ENCODE results near the gene LRRC70. TPM values are rescaled to one million over a fixed set of nuclear protein-coding genes. Genes with fewer than 3 reads are reported as not detected.
"Not testable (repeated sequence)": the region's sequence is repeated elsewhere in the genome, so short reads cannot be mapped to it uniquely, and the experiment has no call there.

The LRRC70 gene
- polyA plus RNA-seq, 3 donors: 4.9 to 6.9 (median 5.9) TPM

DNA sequence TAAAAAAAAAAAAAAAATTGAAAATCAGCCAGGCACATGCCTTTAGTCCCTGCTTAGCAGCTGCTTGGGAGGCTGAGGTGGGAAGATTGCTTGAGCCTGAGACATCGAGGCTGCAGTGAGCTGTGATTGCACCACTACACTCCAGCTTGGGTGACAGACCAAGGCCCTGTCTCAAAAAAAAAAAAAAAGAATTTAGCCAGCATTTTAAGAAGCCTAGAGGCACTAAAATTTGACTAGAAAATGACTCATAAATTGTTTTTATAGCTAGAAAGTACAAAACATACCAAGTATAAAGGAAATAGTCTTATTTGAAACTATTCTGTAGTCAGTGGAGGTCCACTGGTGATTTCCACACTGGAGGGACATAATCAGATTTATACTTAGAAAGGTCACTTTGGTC lies 17.5 kb downstream of the LRRC70 start:
- no peak for DNase-seq (ENCODE audit: extremely low read depth in 1 of 11, low read depth in 9 of 11, low spot score in 4 of 11)

DNA sequence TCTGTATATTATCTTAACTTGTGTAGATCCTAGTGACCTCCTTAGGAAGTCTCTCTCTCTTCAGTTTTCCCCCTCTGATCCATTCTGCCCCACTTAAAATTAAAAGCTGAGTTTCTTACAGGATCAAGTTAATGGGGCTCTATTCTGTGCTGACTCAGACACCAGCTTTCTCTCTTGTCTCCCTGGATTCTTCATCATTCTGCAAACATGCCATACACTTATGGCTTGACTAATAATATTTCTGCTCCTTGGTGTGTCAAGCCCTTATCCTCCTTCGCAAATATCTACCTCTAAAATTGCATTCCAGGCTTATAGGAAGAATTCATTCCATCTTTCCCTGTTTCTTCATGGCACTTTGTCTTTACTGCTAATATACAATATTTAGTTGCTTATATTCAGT lies 18.1 kb downstream of the LRRC70 start:
- no peak for DNase-seq (ENCODE audit: extremely low read depth in 1 of 11, low read depth in 9 of 11, low spot score in 4 of 11)

DNA sequence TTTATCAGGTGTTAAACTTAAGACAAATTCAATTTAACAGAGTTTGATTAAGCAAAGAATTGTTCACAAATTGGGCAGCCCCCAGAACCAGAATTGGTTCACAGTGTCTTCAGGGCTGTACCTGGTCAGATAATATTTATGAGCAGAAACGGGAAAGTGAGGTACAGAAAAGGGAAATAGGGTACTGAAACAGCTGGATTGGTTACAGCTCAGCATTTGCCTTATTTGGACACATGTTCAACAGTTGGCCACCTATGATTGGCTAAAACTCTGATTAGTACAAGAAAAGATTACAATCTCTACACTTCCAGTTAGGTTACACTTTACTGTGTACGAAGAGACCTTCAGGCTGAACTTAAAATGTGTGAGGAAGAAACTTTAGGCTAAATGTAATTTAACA lies 18.7 kb downstream of the LRRC70 start:
- no peak for DNase-seq (ENCODE audit: extremely low read depth in 1 of 11, low read depth in 9 of 11, low spot score in 4 of 11)

DNA sequence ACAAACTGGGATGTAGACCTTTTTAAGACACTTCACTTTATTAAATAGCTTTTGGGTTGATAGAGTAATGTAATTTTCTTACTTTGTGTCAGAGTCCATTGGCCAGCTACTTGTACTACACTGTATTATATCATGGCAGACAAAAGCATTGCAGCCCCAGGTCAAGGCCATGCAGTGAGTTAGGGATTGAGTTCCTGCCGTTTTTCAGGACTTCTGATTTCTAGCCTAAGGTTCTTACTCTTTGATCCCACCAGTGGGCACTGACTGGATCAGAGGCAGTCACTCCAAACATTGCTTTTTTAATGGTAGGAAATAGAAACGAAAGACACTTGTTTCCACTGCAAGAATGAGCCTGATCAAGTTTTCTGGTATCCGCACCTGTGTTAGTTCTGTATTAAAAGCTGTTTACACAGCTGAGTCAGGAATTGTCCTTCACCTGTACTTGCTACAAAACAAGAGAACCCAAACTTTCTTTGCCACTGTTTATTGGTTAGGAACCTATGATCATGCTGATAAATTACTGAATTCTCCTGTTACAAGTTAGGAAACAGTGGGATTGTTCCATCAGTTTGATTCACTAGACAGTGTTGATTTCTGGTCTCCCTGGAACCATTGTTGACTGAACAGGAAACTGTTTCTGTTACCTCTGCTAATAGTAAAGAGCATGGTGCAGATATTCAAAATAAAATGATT lies 22.1 kb downstream of the LRRC70 start:
- no peak for DNase-seq (ENCODE audit: extremely low read depth in 1 of 11, low read depth in 9 of 11, low spot score in 4 of 11)

DNA sequence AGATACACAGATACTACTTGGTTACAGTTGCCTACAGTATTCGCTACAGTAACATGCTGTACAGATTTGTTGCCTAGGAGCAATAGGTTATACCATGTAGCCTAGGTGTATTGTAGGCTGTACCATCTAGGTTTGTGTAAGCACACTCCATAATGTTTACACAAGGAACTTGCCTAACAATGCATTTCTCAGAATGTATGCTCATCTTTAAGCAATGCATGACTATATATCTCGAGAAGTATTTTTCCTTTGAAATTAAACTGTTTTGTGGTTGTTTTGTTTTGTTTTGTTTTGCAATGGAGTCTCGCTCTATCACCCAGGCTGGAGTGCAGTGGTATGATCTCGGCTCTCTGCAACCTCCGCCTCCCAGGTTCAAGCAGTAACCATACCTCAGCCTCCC lies 25.3 kb downstream of the LRRC70 start:
- no peak for DNase-seq (ENCODE audit: extremely low read depth in 1 of 11, low read depth in 9 of 11, low spot score in 4 of 11)

DNA sequence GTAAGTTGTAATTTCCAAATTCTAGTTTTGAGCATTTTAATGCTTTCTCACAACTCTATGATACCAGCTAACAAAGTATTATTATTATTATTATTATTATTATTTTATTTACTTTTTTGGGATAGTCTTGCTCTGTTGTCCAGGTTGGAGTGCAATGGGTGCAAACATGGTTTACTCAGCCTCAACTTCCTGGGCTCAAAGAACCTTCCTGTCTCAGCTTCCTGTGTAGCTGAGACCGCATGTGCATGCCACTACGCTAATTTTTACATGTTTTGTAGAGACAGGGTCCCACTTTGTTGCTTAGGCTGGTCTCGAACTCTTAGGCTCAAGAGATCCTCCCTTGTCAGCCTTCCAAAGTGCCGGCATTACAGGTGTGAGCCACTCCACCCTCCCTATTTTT lies 27.0 kb downstream of the LRRC70 start:
- no peak for DNase-seq (ENCODE audit: extremely low read depth in 1 of 11, low read depth in 9 of 11, low spot score in 4 of 11)

DNA sequence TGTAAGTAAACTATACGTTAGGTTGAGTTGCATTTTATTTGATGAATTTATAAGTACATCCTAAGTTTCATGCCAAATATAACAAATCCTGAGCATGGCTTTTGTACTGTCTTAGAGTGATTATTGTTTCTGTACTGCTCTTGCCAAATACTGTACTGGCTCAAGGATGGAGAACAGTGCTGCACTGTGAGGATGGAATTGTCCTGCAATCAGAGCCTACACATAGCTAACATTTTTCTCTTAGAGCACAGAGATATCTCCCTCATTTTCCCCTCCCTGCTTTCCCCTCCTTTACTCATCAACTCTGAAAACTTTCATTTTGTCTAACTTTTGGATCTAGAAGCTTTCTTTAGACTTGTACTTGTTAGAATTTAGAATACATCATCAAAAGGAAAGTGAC lies 28.3 kb downstream of the LRRC70 start:
- DNase-seq (ENCODE audit: extremely low read depth in 1 of 11, low read depth in 9 of 11, low spot score in 4 of 11): no peak

DNA sequence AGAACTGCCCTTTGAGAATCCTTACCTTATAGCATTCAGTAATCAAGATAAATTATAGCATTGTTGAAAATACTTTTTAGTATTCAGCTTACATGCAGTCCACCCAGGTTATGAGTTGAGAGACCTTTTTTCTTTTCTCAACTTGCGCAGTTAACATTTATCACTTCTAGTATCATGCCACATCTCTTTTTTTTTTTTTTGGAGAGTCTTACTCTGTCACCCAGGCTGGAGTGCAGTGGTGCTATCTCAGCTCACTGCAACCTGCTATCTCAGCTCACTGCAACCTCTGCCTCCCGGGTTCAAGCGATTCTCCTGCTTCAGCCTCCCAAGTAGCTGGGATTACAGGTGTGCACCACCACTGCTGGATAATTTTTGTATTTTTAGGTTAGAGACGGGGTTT lies 29.0 kb downstream of the LRRC70 start:
- DNase-seq (ENCODE audit: extremely low read depth in 1 of 11, low read depth in 9 of 11, low spot score in 4 of 11): no peak

DNA sequence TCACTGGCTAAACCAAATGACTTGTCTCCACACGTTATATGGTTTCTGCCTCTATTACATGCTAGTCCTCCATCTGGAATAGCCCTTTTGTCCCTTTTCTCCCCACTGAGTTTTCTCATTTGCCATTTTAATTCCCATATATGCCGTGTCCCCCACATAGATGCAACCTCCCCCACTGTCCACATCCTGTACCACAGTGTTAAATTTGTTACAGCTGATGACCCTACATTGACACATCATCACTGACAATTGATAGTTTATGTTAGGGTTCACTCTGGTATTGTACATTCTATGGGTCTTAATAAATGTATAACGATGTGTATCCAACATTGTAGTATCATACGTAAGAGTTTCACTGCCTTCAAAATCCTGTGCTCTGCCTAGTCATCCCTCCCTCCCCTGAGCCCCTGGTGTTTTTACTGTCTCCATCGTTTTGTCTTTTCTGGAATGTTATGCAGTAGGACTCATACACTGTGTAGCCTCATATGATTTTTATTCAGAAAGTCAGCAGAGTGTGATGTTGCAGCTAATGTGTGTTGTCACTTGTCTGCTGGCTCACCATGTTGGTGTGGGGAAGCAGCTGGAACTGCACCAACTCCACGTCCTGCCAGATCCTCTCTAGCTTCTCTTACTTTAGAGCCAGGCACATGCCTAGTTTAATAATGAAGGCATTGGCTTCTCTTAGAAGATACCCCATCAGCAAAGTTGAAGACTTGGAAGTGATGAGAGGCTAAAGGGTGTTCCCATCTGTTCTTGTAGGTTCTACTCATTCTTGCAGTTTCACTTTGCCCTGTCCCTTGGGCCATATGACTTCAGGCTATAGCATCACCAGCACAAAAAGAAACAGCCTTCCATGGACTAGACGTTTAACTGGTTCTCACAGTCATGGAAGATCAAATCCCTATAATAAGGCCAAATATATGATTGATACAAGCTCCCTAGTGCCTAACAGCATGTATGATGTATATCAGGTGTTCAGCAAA lies 30.2 kb downstream of the LRRC70 start:
- DNase-seq (ENCODE audit: extremely low read depth in 1 of 11, low read depth in 9 of 11, low spot score in 4 of 11): no peak

DNA sequence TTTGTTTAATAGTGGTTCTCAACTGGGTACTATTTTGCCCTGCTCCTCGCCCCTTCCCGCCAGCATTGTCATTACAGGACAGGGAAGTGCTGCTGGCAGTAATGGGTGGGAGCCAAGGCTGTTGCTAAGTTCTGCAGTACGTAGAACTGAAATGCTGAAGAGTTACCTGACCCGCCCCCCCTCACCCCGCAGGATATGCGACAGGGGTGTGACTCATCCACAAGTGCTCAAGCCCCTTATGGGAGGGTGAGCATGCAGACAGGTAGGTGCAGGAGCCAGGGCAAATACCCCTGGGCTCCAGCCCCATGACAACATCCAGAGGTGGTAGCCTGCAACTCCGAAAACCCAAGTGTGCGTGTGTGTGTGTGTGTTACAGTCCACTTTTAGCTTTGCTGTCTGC lies 35.7 kb downstream of the LRRC70 start:
- no peak for DNase-seq (ENCODE audit: extremely low read depth in 1 of 11, low read depth in 9 of 11, low spot score in 4 of 11)

DNA sequence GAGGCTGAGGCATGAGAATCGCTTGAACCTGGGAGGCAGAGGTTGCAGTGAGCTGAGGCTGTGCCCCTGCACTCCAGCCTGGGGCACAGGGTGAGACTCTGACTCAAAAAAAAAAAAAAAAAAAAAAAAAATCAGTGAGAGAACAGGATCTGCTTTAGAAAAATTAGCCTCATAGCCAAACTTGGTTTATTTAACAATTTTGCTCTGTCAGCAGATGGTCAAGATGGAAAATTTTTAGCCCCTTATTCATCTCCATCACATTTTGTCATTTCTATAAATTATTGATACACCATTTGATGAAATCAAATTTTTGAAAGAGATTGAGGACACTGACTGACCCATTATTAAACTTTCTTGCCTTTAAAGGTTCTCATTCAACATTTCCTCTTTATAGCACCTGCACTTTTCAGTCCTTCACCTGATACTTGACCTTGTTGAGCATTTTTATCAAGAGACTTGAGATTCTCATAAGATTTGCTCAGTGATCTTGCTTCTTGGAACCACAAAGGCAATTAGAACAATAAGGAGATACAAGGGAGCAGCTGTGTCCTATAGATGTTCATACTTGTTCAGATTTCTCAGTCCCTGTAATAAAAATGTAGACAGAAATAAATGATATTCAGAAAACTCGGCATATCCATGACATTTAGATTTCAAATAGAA lies 38.1 kb downstream of the LRRC70 start:
- DNase-seq (ENCODE audit: extremely low read depth in 1 of 11, low read depth in 9 of 11, low spot score in 4 of 11): no peak

DNA sequence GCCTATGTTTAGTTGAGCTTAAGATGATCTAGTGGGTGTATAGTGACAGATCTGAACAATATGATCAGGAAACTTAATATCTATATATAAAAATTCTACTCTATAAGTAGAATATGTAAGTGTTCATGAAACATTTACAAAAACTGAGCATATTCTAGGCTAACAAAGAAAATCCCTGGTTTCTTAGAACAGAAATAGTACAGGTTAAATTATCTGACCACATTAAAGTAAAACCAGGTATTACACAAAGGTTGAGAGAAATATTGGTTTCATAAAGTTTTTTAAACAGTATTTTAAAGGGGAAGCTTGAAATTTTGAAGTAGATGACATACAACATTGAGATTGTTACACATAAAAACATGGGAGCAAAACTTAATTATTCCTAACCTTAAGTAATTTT lies 39.3 kb downstream of the LRRC70 start:
- DNase-seq (ENCODE audit: extremely low read depth in 1 of 11, low read depth in 9 of 11, low spot score in 4 of 11): no peak

DNA sequence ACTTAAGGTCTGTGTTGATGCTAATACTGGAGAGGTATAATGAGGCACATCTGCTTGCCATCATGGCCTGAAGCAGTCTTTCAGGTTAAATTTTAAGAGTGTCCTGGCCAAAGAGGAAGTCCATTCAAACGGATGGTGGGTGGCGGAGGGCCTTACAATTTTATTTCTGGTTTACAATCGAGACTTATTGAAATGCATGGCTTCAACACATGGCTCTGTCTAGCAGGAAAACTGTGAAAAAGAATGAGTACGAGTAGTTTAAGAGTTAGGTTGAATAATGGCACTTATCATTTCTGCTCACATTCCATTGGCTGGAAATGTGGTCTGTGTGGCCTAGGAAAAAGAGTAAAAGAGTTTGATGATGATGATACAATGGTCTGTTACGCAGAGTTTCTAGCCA lies 42.1 kb downstream of the LRRC70 start:
- no peak for DNase-seq (ENCODE audit: extremely low read depth in 1 of 11, low read depth in 9 of 11, low spot score in 4 of 11)

DNA sequence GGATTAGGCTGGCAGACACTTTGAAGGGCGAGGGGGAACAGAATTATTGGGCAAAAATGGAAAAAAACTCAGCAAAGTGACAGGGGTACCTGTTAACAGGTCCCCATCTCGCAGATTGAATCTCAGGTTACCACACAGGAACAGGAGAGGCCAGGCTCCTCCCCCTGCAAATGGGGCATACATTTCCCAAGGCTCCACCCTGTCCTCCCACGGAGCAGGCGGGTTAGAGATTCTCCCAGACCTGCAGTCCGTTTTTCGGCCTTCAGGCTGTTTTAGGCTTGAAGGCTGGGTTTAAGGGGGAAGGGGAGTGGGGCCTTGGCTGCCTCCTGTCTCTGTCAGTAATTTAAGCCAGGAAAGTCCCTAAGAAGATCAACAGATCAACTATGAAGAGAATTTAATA lies 42.7 kb downstream of the LRRC70 start:
- peak in 2 of 11 donors; percentile 2 to 11 for DNase-seq (ENCODE audit: extremely low read depth in 1 of 11, low read depth in 9 of 11, low spot score in 4 of 11)

DNA sequence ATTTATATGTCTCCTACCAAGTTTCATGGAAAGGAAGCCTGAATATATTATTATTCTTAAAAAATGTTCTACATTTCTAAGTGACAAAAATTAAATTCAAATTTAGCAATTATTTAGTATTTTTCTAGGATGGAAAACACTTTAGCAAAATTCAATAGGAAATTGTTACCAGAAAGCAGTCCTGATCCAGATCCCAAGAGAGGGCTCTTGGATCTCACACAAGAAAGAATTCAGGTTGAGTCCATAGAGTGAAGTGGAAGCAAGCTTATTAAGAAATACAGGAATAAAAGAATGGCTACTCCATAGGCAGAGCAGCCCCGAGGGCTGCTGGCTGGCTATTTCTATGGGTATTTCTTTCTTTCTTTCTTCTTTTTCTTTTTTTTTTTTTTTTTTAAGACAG lies 44.7 kb downstream of the LRRC70 start:
- no peak for DNase-seq (ENCODE audit: extremely low read depth in 1 of 11, low read depth in 9 of 11, low spot score in 4 of 11)

DNA sequence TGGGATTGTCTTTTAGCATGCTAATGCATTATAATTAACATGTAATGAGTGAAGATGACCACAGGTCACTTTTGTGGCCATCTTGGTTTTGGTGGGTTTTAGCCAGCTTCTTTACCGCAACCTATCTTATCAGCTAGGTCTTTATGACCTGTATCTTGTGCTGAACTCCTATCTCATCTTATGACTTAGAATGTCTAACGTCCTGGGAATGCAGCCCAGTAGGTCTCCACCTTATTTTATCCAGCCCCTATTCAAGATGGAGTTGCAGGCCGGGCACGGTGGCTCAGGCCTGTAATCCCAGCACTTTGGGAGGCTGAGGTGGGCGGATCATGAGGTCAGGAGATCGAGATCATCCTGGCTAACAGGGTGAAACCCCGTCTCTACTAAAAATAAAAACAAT lies 45.8 kb downstream of the LRRC70 start:
- DNase-seq (ENCODE audit: extremely low read depth in 1 of 11, low read depth in 9 of 11, low spot score in 4 of 11): not testable (repeated sequence)

DNA sequence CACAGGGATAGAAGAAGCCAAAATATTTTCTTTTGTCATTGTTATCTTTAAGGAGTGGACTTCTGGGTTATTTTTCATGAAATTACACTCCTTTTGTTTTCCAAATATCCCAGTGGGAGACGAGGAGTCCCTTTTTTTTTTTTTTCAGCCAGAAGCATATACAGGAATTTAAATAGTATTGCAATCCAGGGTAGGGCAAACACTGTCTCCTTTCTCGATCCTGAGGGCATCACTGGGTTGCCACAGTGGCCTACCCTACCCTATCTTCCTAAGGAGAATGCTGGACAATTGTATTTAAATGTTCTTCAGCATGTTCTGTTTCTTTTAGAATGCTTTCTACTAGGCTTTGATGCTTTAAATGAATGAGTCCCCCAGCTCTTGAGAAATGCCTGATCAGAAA lies 47.9 kb downstream of the LRRC70 start:
- no peak for DNase-seq (ENCODE audit: extremely low read depth in 1 of 11, low read depth in 9 of 11, low spot score in 4 of 11)

DNA sequence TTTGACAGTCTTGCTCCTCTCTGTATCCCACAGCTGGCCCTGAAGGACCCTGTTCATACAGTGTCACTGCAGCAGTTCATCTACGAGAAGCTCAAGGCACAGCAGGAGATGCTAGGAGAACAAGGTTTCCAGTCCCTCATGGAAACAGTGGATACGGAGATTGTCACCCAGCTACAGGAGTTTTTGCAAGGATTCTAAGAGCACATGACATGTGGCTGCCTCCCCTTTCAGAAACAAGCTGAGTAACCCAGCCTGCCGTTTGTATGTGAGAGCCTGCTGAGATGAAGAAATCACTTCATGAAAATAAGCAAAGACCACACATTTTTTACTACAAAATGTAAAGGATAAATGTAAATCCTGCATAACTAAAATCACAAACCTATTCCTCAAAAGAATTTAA lies 48.5 kb downstream of the LRRC70 start:
- no peak for DNase-seq (ENCODE audit: extremely low read depth in 1 of 11, low read depth in 9 of 11, low spot score in 4 of 11)

DNA sequence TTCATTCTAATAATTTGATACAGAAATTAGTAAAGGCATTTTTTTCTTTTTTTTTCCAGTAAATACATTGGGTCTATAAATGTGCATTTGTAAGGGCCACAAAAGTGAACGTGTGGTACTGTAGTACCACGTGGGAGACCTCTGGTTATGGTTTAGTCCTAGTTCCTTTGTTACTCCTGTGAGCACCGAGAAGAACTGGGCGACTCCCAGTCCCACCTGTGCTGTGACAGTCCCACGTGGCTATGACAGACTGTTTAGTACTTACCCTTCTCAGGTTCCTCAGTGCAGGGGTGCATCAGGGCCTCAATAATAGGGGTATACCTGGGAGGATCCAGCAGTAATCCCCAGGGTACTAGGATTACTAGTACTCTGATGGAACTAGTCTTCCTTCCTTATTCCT lies 49.3 kb downstream of the LRRC70 start:
- DNase-seq (ENCODE audit: extremely low read depth in 1 of 11, low read depth in 9 of 11, low spot score in 4 of 11): no peak

Data from renal cortex interstitium (tissue), 11 donors.